Activated CD8-positive, alpha-beta T cell treated with anti-CD3 and anti-CD28 coated beads for 36 hours (primary cell): ENCODE measurements around the gene FAM174B. TPM values are rescaled to one million over a fixed set of nuclear protein-coding genes. Genes with fewer than 3 reads are reported as not detected.

Source experiments
- ATAC-seq: fragments of 200-7000 bp; cut with Tn5 transposase; one replicate; pipeline ENCODE4 v1.10.0; 2021; ENCODE audit warnings: mild to moderate bottlenecking, moderate library complexity
- CTCF ChIA-PET: fragments of 350-600 bp; sonication (Branson Sonifier 250); formaldehyde crosslinking; loops from one replicate; lab custom pipeline; 2021; ENCODE audit warnings: antibody characterized with exemption; lab: Charles Lee
- POLR2A ChIA-PET: fragments of 350-600 bp; sonication (Branson Sonifier 250); formaldehyde crosslinking; loops from one replicate; lab custom pipeline; 2021; ENCODE audit warnings: antibody characterized with exemption; lab: Charles Lee
- DNase-seq: peaks from one replicate; pipeline ENCODE4 v3.0.0-alpha.2; 2020
- H3K27ac Mint-ChIP-seq: one replicate; pipeline ENCODE4 v1.8.0; 2021; ENCODE audit warnings: mild to moderate bottlenecking, mixed read lengths
- H3K27me3 Mint-ChIP-seq: one replicate; pipeline ENCODE4 v1.8.0; 2021; ENCODE audit warnings: mixed read lengths
- H3K36me3 Mint-ChIP-seq: one replicate; pipeline ENCODE4 v1.8.0; 2021; ENCODE audit warnings: low read depth, mixed read lengths
- H3K4me1 Mint-ChIP-seq: one replicate; pipeline ENCODE4 v1.8.0; 2021; ENCODE audit warnings: low read depth, mixed read lengths
- H3K4me3 Mint-ChIP-seq: one replicate; pipeline ENCODE4 v1.8.0; 2021; ENCODE audit warnings: mild to moderate bottlenecking, moderate library complexity, mixed read lengths
- H3K9me3 Mint-ChIP-seq: one replicate; pipeline ENCODE4 v1.8.0; 2021; ENCODE audit warnings: mixed read lengths
- CTCF ChIP-seq: fragments of 200-600 bp; IDR thresholded peaks from one replicate; pipeline ENCODE4 v1.8.0; 2022; ENCODE audit warnings: antibody characterized with exemption, mild to moderate bottlenecking
- intact Hi-C: fragments of 100-400 bp; cut with micrococcal nuclease; formaldehyde crosslinking; loops from one replicate; pipeline ENCODE4 v1.10.0; 2022
- total RNA-seq, 2 experiments: library from RNA; stranded (reverse); gene quantifications; one replicate each; pipeline ENCODE4 v1.2.3, GENCODE V29; 2021

The FAM174B gene
- total RNA-seq, 2 experiments from 2014 or later, result 2.6 to 3.0 TPM

GRCh38 chr15:92687746-92688145 is 32.2 kb upstream of the FAM174B start:
- no peaks in the 10 kb centered on the region for H3K36me3 Mint-ChIP-seq
- ATAC-seq (no peak), DNase-seq (no peak)
- no peak for TF ChIP-seq CTCF
- H3K4me1 Mint-ChIP-seq, result no peaks in the 10 kb centered on the region
- POLR2A ChIA-PET, result no interaction called here
- peaks cover 1% of the 10 kb centered on the region for H3K27me3 Mint-ChIP-seq
- H3K27ac Mint-ChIP-seq, result no peak overlapping the region
- CTCF ChIA-PET, result interaction anchor here (1.0 to 1.5 kb wide), 2 partner anchors 19 to 166 kb away, joined by 3 read pairs; no protein-coding TSS in a partner anchor
- intact Hi-C loops, result no loop called here
- H3K9me3 Mint-ChIP-seq, result peaks cover 6% of the 10 kb centered on the region
- H3K4me3 Mint-ChIP-seq, result no peak overlapping the region

- Mint-ChIP-seq H3K4me3 (no peak overlapping the region), H3K9me3 (peaks cover 6% of the 10 kb centered on the region), H3K36me3 (no peaks in the 10 kb centered on the region), H3K4me1 (no peaks in the 10 kb centered on the region), H3K27ac (no peak overlapping the region), H3K27me3 (peaks cover 1% of the 10 kb centered on the region)
- no peak for ATAC-seq
- CTCF ChIA-PET, result interaction anchor here (1.0 to 1.5 kb wide), 2 partner anchors 20 to 165 kb away, joined by 3 read pairs; no protein-coding TSS in a partner anchor
- DNase-seq, result no peak
- intact Hi-C loops, result no loop called here
- POLR2A ChIA-PET, result no interaction called here
- no peak for TF ChIP-seq CTCF
Observed at GRCh38 chr15:92687195-92687602, 31.6 kb upstream of the FAM174B start.

- DNase-seq, result no peak
- POLR2A ChIA-PET, result no interaction called here
- Mint-ChIP-seq H3K4me1 (no peaks in the 10 kb centered on the region), H3K36me3 (no peaks in the 10 kb centered on the region), H3K4me3 (no peak overlapping the region), H3K27ac (no peak overlapping the region), H3K9me3 (peaks cover 2% of the 10 kb centered on the region), H3K27me3 (peaks cover 1% of the 10 kb centered on the region)
- TF ChIP-seq CTCF, result no peak
- CTCF ChIA-PET, result interaction anchor here (0.7 kb wide), 1 partner anchor 22 kb away, joined by 3 read pairs; no protein-coding TSS in a partner anchor
- ATAC-seq, result no peak
- intact Hi-C loops, result no loop called here
Observed at GRCh38 chr15:92683511-92683834, 27.9 kb upstream of the FAM174B start.

GRCh38 chr15:92682741-92683510 is 27.4 kb upstream of the FAM174B start:
- ChIA-PET CTCF (interaction anchor here (0.7 kb wide), 1 partner anchor 23 kb away, joined by 3 read pairs; no protein-coding TSS in a partner anchor), POLR2A (no interaction called here)
- H3K4me1 Mint-ChIP-seq, result no peaks in the 10 kb centered on the region
- no peaks in the 10 kb centered on the region for H3K36me3 Mint-ChIP-seq
- H3K27me3 Mint-ChIP-seq, result peaks cover 3% of the 10 kb centered on the region
- intact Hi-C loops, result no loop called here
- DNase-seq (no peak), ATAC-seq (no peak)
- H3K9me3 Mint-ChIP-seq, result no peaks in the 10 kb centered on the region
- H3K4me3 Mint-ChIP-seq, result no peak overlapping the region
- no peak for TF ChIP-seq CTCF
- no peak overlapping the region for H3K27ac Mint-ChIP-seq

- intact Hi-C loops, result no loop called here
- ChIA-PET CTCF (interaction anchor here (0.8 to 1.5 kb wide), 2 partner anchors 34 to 159 kb away, joined by 3 to 4 read pairs; no protein-coding TSS in a partner anchor), POLR2A (no interaction called here)
- H3K27ac Mint-ChIP-seq, result no peak overlapping the region
- no peaks in the 10 kb centered on the region for H3K9me3 Mint-ChIP-seq
- DNase-seq (no peak), ATAC-seq (no peak)
- H3K4me3 Mint-ChIP-seq, result no peak overlapping the region
- H3K36me3 Mint-ChIP-seq, result no peaks in the 10 kb centered on the region
- no peaks in the 10 kb centered on the region for H3K4me1 Mint-ChIP-seq
- no peak for TF ChIP-seq CTCF
- H3K27me3 Mint-ChIP-seq, result peaks cover 2% of the 10 kb centered on the region
Observed at GRCh38 chr15:92681141-92681631, 25.6 kb upstream of the FAM174B start.
